ENCODE measurements around the gene HOXA10.

DNA sequence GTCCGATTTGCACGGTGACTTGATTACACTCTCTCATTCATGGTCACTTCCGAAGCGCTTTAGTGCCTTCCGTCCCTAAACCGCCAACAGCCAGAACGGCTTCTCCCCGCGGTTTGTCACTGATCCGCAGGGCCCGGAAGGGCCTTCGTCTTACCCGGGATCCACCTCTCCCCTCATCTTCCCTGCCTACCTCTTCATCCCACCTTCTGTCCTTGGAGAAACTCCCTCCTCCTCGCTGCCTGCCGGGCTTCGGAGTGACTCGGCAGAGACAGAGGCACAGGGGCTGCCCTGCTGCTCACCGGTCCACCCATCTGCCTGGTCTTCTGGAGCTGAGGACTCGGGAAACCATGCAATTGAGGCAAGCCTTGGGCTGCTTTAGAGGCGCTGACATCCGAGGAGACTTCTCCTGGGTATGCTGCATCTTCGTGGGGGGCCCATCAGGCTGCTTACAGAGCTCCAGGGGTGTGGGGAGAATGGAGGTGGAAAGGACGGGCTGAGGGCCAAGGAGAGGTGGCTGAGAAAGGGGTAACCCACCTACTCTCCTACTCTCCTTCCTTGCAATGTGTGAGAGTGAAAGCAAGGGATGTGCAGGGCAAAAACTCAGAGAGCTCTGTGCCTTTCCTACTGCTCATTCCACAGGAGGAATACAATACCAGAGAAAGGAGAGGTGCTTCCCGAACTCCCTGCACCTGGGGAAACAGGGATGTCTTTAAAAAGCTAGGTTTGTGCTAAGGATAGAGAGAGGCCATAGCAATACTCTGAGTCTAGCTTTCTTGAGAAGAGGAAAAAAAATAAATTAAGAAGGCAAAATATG, 11.9 kb upstream of the HOXA10 start:
- TF ChIP-seq, protein P1, sequence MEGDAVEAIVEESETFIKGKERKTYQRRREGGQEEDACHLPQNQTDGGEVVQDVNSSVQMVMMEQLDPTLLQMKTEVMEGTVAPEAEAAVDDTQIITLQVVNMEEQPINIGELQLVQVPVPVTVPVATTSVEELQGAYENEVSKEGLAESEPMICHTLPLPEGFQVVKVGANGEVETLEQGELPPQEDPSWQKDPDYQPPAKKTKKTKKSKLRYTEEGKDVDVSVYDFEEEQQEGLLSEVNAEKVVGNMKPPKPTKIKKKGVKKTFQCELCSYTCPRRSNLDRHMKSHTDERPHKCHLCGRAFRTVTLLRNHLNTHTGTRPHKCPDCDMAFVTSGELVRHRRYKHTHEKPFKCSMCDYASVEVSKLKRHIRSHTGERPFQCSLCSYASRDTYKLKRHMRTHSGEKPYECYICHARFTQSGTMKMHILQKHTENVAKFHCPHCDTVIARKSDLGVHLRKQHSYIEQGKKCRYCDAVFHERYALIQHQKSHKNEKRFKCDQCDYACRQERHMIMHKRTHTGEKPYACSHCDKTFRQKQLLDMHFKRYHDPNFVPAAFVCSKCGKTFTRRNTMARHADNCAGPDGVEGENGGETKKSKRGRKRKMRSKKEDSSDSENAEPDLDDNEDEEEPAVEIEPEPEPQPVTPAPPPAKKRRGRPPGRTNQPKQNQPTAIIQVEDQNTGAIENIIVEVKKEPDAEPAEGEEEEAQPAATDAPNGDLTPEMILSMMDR (IDR thresholded peaks at IDR 0.05; ENCODE audit: low read depth, low read length) = no peak
- no peak for TF ChIP-seq POLR2A (IDR thresholded peaks at IDR 0.05; ENCODE audit: extremely low read depth, insufficient read length)
